Activated CD4-positive, alpha-beta T cell treated with anti-CD3 and anti-CD28 coated beads for 36 hours (primary cell): Measurements from ENCODE around the gene CDH18. TPM values are rescaled to one million over a fixed set of nuclear protein-coding genes. Genes with fewer than 3 reads are reported as not detected.

Experiments used
- ATAC-seq: fragments of 200-7000 bp; cut with Tn5 transposase; one replicate; pipeline ENCODE4 v1.10.0; 2021; ENCODE audit warnings: mild to moderate bottlenecking, moderate library complexity
- CTCF ChIA-PET: fragments of 350-600 bp; sonication (Branson Sonifier 250); formaldehyde crosslinking; loops from one replicate; lab custom pipeline; 2021; ENCODE audit warnings: antibody characterized with exemption; lab: Charles Lee
- POLR2A ChIA-PET: fragments of 350-600 bp; sonication (Branson Sonifier 250); formaldehyde crosslinking; loops from one replicate; lab custom pipeline; 2021; ENCODE audit warnings: antibody characterized with exemption, inconsistent platforms; lab: Charles Lee
- DNase-seq: peaks from one replicate; pipeline ENCODE4 v3.0.0-alpha.2; 2020
- H3K27ac Mint-ChIP-seq: one replicate; pipeline ENCODE4 v1.8.0; 2021; ENCODE audit warnings: mixed read lengths
- H3K27me3 Mint-ChIP-seq: one replicate; pipeline ENCODE4 v1.8.0; 2021; ENCODE audit warnings: mixed read lengths
- H3K36me3 Mint-ChIP-seq: one replicate; pipeline ENCODE4 v1.8.0; 2021; ENCODE audit warnings: low read depth, mixed read lengths
- H3K4me1 Mint-ChIP-seq: one replicate; pipeline ENCODE4 v1.8.0; 2021; ENCODE audit warnings: mixed read lengths
- H3K4me3 Mint-ChIP-seq: one replicate; pipeline ENCODE4 v1.8.0; 2021; ENCODE audit warnings: mild to moderate bottlenecking, moderate library complexity, mixed read lengths
- H3K9me3 Mint-ChIP-seq: one replicate; pipeline ENCODE4 v1.8.0; 2021; ENCODE audit warnings: low read depth, mixed read lengths
- intact Hi-C, 2 experiments: fragments of 100-400 bp; cut with DNase I in 1 of 2; cut with micrococcal nuclease in 1 of 2; formaldehyde crosslinking; loops; one replicate each; pipeline versions ENCODE4 v1.14.2 to v1.15.1; 2022 to 2024; cut with DNase I, micrococcal nuclease
- total RNA-seq, 2 experiments: library from RNA; stranded (reverse); gene quantifications; one replicate each; pipeline ENCODE4 v1.2.3, GENCODE V29; 2021

Gene CDH18
- total RNA-seq, 2 experiments from 2014 or later: not detected

DNA sequence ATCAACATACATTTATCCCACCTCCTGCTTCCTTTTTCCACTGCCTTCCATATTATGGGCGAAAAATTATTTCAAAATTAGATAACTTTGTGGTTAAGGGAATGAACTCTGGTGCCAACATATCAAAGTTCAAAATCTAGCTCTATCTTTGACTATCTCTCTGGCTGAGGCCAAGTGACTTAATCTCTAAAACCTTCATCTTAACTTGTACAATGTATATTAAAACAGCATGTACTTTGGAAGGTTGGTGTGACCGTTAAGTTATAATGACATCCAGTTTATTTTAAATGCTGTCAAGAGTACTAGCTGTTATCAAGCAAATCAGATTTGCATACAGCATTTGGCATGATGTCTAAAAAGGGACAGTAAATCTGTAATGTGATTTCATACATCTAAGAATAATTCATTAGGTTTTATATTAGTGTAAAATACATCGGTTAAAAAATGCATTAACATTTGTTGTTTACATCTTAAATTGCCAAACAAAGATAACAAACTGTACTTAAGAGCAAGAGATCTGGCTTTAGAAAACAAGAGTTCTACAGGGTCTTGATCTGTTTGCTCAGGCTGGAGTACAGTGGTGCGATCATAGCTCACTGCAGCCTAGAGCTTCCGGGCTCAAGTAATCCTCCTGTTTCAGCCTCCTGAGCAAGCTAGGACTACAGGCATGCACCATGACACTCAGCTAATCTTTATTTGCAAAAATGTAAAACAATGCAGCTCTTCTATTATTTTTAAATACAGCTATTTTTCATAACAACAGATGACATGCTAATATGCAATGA lies 102.8 kb downstream of the CDH18 start:
- Mint-ChIP-seq H3K9me3 (peaks cover 4% of the 10 kb centered on the region), H3K27ac (no peak overlapping the region), H3K27me3 (no peaks in the 10 kb centered on the region), H3K4me3 (no peak overlapping the region), H3K36me3 (no peaks in the 10 kb centered on the region), H3K4me1 (no peaks in the 10 kb centered on the region)
- ChIA-PET POLR2A (no interaction called here), CTCF (interaction anchor here (0.7 kb wide), 1 partner anchor 160 kb away, joined by 3 read pairs; no protein-coding TSS in a partner anchor)
- no peak for DNase-seq
- no peak for ATAC-seq
- intact Hi-C loops: no loop called here

DNA sequence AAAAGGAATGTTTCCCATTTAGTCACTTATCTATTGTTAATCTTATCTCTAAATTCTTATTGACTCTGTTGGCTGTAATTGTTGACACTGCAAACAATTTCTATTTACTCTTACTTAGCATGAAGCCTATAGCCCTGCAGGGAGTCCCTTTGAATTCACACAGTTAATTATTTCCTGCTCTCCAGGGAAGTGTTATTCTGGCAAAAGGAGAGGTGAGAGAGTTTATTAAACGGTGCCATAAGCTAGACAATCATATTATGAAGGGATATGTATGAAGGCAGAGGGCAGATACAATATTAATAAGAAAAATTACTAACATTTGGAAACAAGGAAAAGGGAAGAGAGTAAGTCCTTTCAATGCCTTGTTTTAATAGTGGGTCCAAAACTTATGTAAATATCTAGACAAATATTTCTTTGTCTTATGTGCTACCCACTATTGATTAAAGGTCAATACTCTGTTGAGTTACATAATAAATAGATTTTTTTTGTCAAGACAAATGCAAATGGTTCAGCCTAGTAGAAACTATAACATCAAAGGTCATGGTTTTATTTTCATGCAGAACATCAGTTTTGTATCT lies 107.1 kb downstream of the CDH18 start:
- intact Hi-C loops: no loop called here

GRCh38 chr5:19880458-19880857 lies 107.5 kb downstream of the CDH18 start:
- H3K27me3 Mint-ChIP-seq: no peaks in the 10 kb centered on the region
- ChIA-PET POLR2A (no interaction called here), CTCF (no interaction called here)
- no peak for DNase-seq
- intact Hi-C loops: no loop called here
- H3K4me3 Mint-ChIP-seq: no peak overlapping the region
- ATAC-seq: no peak
- H3K9me3 Mint-ChIP-seq: no peaks in the 10 kb centered on the region
- no peaks in the 10 kb centered on the region for H3K36me3 Mint-ChIP-seq
- H3K27ac Mint-ChIP-seq: no peak overlapping the region
- no peaks in the 10 kb centered on the region for H3K4me1 Mint-ChIP-seq

More for the DNA sequence above, 107.1 kb downstream of the CDH18 start:
- H3K36me3 Mint-ChIP-seq: no peaks in the 10 kb centered on the region
- H3K4me1 Mint-ChIP-seq: no peaks in the 10 kb centered on the region
- no peaks in the 10 kb centered on the region for H3K9me3 Mint-ChIP-seq
- no peak for ATAC-seq
- no peak overlapping the region for H3K27ac Mint-ChIP-seq
- H3K4me3 Mint-ChIP-seq: no peak overlapping the region
- ChIA-PET CTCF (no interaction called here), POLR2A (no interaction called here)
- no peaks in the 10 kb centered on the region for H3K27me3 Mint-ChIP-seq
- DNase-seq: no peak

- Mint-ChIP-seq H3K27ac (no peak overlapping the region), H3K9me3 (peaks cover 3% of the 10 kb centered on the region), H3K4me3 (no peak overlapping the region), H3K27me3 (no peaks in the 10 kb centered on the region), H3K4me1 (no peaks in the 10 kb centered on the region), H3K36me3 (no peaks in the 10 kb centered on the region)
- intact Hi-C loops: no loop called here
- ChIA-PET CTCF (no interaction called here), POLR2A (no interaction called here)
- DNase-seq: no peak
- ATAC-seq: no peak
These were observed 113.2 kb downstream of the CDH18 start for GRCh38 chr5:19874811-19875210.

DNA sequence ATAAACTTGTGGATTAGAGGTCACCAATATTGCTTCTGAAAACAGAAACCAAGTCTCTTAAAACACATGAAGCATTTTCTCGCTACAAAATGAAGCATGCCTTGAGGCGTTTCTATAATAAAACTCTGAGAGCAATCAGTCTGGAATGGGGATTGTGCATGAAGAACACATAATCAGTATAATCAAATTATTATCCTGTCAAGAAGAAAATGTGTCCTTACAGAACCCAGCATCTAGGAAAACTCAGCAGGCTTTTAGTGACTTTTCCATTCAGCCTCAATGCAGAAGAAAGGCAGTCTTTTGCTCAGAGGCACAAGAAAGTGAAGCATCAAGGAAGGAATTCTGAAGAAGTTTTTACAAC lies 121.9 kb downstream of the CDH18 start:
- ChIA-PET CTCF (no interaction called here), POLR2A (no interaction called here)
- no peaks in the 10 kb centered on the region for H3K27me3 Mint-ChIP-seq
- H3K4me3 Mint-ChIP-seq: no peak overlapping the region
- H3K27ac Mint-ChIP-seq: no peak overlapping the region
- no peaks in the 10 kb centered on the region for H3K36me3 Mint-ChIP-seq
- intact Hi-C loops: no loop called here
- DNase-seq: no peak
- H3K9me3 Mint-ChIP-seq: peaks cover 30% of the 10 kb centered on the region
- no peaks in the 10 kb centered on the region for H3K4me1 Mint-ChIP-seq
- no peak for ATAC-seq

- POLR2A ChIA-PET: no interaction called here
- no peak overlapping the region for H3K4me3 Mint-ChIP-seq
- CTCF ChIA-PET: no interaction called here
- H3K9me3 Mint-ChIP-seq: peaks cover 30% of the 10 kb centered on the region
- H3K27me3 Mint-ChIP-seq: no peaks in the 10 kb centered on the region
- DNase-seq: no peak
- ATAC-seq: no peak
- H3K27ac Mint-ChIP-seq: no peak overlapping the region
- intact Hi-C loops: no loop called here
- H3K4me1 Mint-ChIP-seq: no peaks in the 10 kb centered on the region
- H3K36me3 Mint-ChIP-seq: no peaks in the 10 kb centered on the region
These were observed 122.5 kb downstream of the CDH18 start for GRCh38 chr5:19865336-19866089.

- no peaks in the 10 kb centered on the region for H3K4me1 Mint-ChIP-seq
- H3K4me3 Mint-ChIP-seq: no peak overlapping the region
- H3K36me3 Mint-ChIP-seq: no peaks in the 10 kb centered on the region
- no peaks in the 10 kb centered on the region for H3K27me3 Mint-ChIP-seq
- no peak for ATAC-seq
- POLR2A ChIA-PET: no interaction called here
- intact Hi-C loops: no loop called here
- peaks cover 32% of the 10 kb centered on the region for H3K9me3 Mint-ChIP-seq
- no peak for DNase-seq
- CTCF ChIA-PET: no interaction called here
- no peak overlapping the region for H3K27ac Mint-ChIP-seq
These were observed 125.3 kb downstream of the CDH18 start for GRCh38 chr5:19862711-19863110.

GRCh38 chr5:19859020-19859419 lies 129.0 kb downstream of the CDH18 start:
- POLR2A ChIA-PET: no interaction called here
- Mint-ChIP-seq H3K4me1 (no peaks in the 10 kb centered on the region), H3K36me3 (no peaks in the 10 kb centered on the region), H3K27me3 (no peaks in the 10 kb centered on the region), H3K27ac (no peak overlapping the region), H3K9me3 (peaks cover 23% of the 10 kb centered on the region), H3K4me3 (no peak overlapping the region)
- intact Hi-C loops: no loop called here
- no peak for ATAC-seq
- no peak for DNase-seq
- CTCF ChIA-PET: no interaction called here

DNA sequence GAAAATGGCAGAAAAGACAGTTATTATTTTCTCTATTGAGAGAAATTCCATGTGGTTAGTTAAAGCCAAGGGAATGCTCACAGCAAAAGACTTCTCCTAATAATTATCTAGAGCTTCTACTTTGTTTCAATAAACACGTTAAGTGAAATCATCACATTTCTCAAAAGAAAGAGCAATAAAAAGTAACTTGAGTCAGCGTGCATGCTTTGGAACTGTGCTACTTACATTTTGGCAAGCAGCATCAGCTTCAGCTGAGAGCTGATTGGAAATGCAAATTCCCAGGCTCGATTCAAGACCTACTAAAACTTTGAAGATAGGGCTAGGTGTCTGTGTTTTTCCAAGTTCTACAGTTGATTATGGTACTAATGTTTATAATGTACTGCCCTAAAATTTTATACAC lies 132.1 kb downstream of the CDH18 start:
- no peak for DNase-seq
- intact Hi-C loops: no loop called here
- Mint-ChIP-seq H3K36me3 (no peaks in the 10 kb centered on the region), H3K27ac (no peak overlapping the region), H3K4me1 (no peaks in the 10 kb centered on the region), H3K27me3 (no peaks in the 10 kb centered on the region), H3K4me3 (no peak overlapping the region), H3K9me3 (peaks cover 8% of the 10 kb centered on the region)
- ChIA-PET POLR2A (no interaction called here), CTCF (no interaction called here)
- ATAC-seq: no peak

GRCh38 chr5:19855453-19855852 lies 132.5 kb downstream of the CDH18 start:
- intact Hi-C loops: no loop called here
- DNase-seq: no peak

GRCh38 chr5:19855031-19855430 lies 133.0 kb downstream of the CDH18 start:
- CTCF ChIA-PET: no interaction called here
- intact Hi-C loops: no loop called here

More at GRCh38 chr5:19855453-19855852, 132.5 kb downstream of the CDH18 start:
- H3K4me3 Mint-ChIP-seq: no peak overlapping the region
- ChIA-PET CTCF (no interaction called here), POLR2A (no interaction called here)
- no peak for ATAC-seq
- H3K27me3 Mint-ChIP-seq: no peaks in the 10 kb centered on the region
- no peaks in the 10 kb centered on the region for H3K4me1 Mint-ChIP-seq
- H3K9me3 Mint-ChIP-seq: peaks cover 8% of the 10 kb centered on the region
- H3K27ac Mint-ChIP-seq: no peak overlapping the region
- H3K36me3 Mint-ChIP-seq: no peaks in the 10 kb centered on the region

More at GRCh38 chr5:19855031-19855430, 133.0 kb downstream of the CDH18 start:
- Mint-ChIP-seq H3K4me1 (no peaks in the 10 kb centered on the region), H3K4me3 (no peak overlapping the region), H3K9me3 (peaks cover 5% of the 10 kb centered on the region), H3K27ac (no peak overlapping the region), H3K36me3 (no peaks in the 10 kb centered on the region), H3K27me3 (no peaks in the 10 kb centered on the region)
- POLR2A ChIA-PET: no interaction called here
- DNase-seq (no peak), ATAC-seq (no peak)
